Measurements from ENCODE around the gene HEPACAM.

- TF ChIP-seq EZH2 (IDR thresholded peaks at IDR 0.05; ENCODE audit: borderline replicate concordance, low read depth, low read length, severe bottlenecking) (no peak), CTCF (IDR thresholded peaks at IDR 0.05; ENCODE audit: borderline replicate concordance, extremely low read depth, low read length, poor library complexity, severe bottlenecking) (no peak)
Observed at GRCh38 chr11:124977006-124977405, 41.2 kb upstream of the HEPACAM start.

Data from DND-41 (cell line).